ENCODE data around the gene PPP2R5E.
"Not testable (repeated sequence)": the region's sequence is repeated elsewhere in the genome, so short reads cannot be mapped to it uniquely, and the experiment has no call there.

PPP2R5E gene

GRCh38 chr14:63388766-63389431 is 154.3 kb downstream of the PPP2R5E start:
- peak; percentile 87 for TF ChIP-seq CTCF (IDR thresholded peaks at IDR 0.05; ENCODE audit: insufficient read depth, low read length, poor library complexity, severe bottlenecking)
- Histone ChIP-seq H3K27me3 (replicated peaks; ENCODE audit: control insufficient read depth, insufficient read depth, low read length) (no peaks in the 10 kb centered on the region), H3K4me3 (replicated peaks; ENCODE audit: low read depth, low read length) (no peak overlapping the region), H3K36me3 (ENCODE audit: control insufficient read depth, insufficient read depth, low read length) (peaks cover 6% of the 10 kb centered on the region)
- peak; percentile 29 for DNase-seq (ENCODE audit: extremely low read depth, insufficient read length)

GRCh38 chr14:63387711-63388110 is 155.5 kb downstream of the PPP2R5E start:
- no peak for DNase-seq (ENCODE audit: extremely low read depth, insufficient read length)
- no peak for TF ChIP-seq CTCF (IDR thresholded peaks at IDR 0.05; ENCODE audit: insufficient read depth, low read length, poor library complexity, severe bottlenecking)
- H3K36me3 ChIP-seq (ENCODE audit: control insufficient read depth, insufficient read depth, low read length), result peaks cover 7% of the 10 kb centered on the region

GRCh38 chr14:63383776-63384367 is 159.3 kb downstream of the PPP2R5E start:
- TF ChIP-seq CTCF (IDR thresholded peaks at IDR 0.05; ENCODE audit: insufficient read depth, low read length, poor library complexity, severe bottlenecking), result no peak
- Histone ChIP-seq H3K4me3 (replicated peaks; ENCODE audit: low read depth, low read length) (no peak overlapping the region), H3K36me3 (ENCODE audit: control insufficient read depth, insufficient read depth, low read length) (peaks cover 11% of the 10 kb centered on the region), H3K27me3 (replicated peaks; ENCODE audit: control insufficient read depth, insufficient read depth, low read length) (no peaks in the 10 kb centered on the region)
- DNase-seq (ENCODE audit: extremely low read depth, insufficient read length), result peak; percentile 13

More at GRCh38 chr14:63387711-63388110, 155.5 kb downstream of the PPP2R5E start:
- H3K27me3 ChIP-seq (replicated peaks; ENCODE audit: control insufficient read depth, insufficient read depth, low read length), result no peaks in the 10 kb centered on the region
- H3K4me3 ChIP-seq (replicated peaks; ENCODE audit: low read depth, low read length), result no peak overlapping the region

- Histone ChIP-seq H3K4me3 (replicated peaks; ENCODE audit: low read depth, low read length) (no peak overlapping the region), H3K27me3 (replicated peaks; ENCODE audit: control insufficient read depth, insufficient read depth, low read length) (no peaks in the 10 kb centered on the region), H3K36me3 (ENCODE audit: control insufficient read depth, insufficient read depth, low read length) (peaks cover 7% of the 10 kb centered on the region)
- no peak for TF ChIP-seq CTCF (IDR thresholded peaks at IDR 0.05; ENCODE audit: insufficient read depth, low read length, poor library complexity, severe bottlenecking)
- DNase-seq (ENCODE audit: extremely low read depth, insufficient read length), result no peak
These were observed 164.7 kb downstream of the PPP2R5E start for GRCh38 chr14:63378444-63378843.

- peaks cover under 1% of the 10 kb centered on the region for H3K36me3 ChIP-seq (ENCODE audit: control insufficient read depth, insufficient read depth, low read length)
- no peak for DNase-seq (ENCODE audit: extremely low read depth, insufficient read length)
- no peaks in the 10 kb centered on the region for H3K27me3 ChIP-seq (replicated peaks; ENCODE audit: control insufficient read depth, insufficient read depth, low read length)
- no peak overlapping the region for H3K4me3 ChIP-seq (replicated peaks; ENCODE audit: low read depth, low read length)
- no peak for TF ChIP-seq CTCF (IDR thresholded peaks at IDR 0.05; ENCODE audit: insufficient read depth, low read length, poor library complexity, severe bottlenecking)
These were observed 167.4 kb downstream of the PPP2R5E start for GRCh38 chr14:63375769-63376168.

GRCh38 chr14:63371613-63372012 is 171.6 kb downstream of the PPP2R5E start:
- H3K36me3 ChIP-seq (ENCODE audit: control insufficient read depth, insufficient read depth, low read length); H3K27me3 ChIP-seq (replicated peaks; ENCODE audit: control insufficient read depth, insufficient read depth, low read length); DNase-seq (ENCODE audit: extremely low read depth, insufficient read length); H3K4me3 ChIP-seq (replicated peaks; ENCODE audit: low read depth, low read length): not testable (repeated sequence)
